Astrocyte of the cerebellum (primary cell): ENCODE measurements around the gene KLK15.

ENCODE experiments used
- DNase-seq: peaks from one replicate; pipeline ENCODE4 v3.0.0-alpha.2; 2011; ENCODE audit warnings: low read depth
- H3K4me3 ChIP-seq: 2 replicates; pipeline ENCODE4 v1.5.1; 2011; ENCODE audit warnings: mild to moderate bottlenecking, low read depth, low read length, moderate library complexity
- in situ Hi-C: cut with HindIII; loops from 2 replicates; pipeline ENCODE4 v1.10.0; 2017; ENCODE audit warnings: low sequenced_read_pairs
- TF ChIP-seq, protein P1 (sequence below): IDR thresholded peaks from 2 replicates; pipeline ENCODE4 v1.5.1; 2012; ENCODE audit warnings: low read length, low read depth, moderate library complexity, mild to moderate bottlenecking; ENCODE audit errors: missing control alignments

KLK15 gene

DNA sequence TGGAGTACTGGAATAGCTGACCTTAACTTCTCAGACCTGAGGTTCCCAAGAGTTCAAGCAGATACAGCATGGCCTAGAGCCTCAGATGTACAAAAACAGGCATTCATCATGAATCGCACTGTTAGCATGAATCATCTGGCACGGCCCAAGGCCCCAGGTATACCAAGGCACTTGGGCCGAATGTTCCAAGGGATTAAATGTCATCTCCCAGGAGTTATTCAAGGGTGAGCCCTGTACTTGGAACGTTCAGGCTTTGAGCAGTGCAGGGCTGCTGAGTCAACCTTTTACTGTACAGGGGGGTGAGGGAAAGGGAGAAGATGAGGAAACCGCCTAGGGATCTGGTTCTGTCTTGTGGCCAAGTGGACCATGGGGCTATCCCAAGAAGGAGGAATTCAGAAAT is 27.6 kb upstream of the KLK15 start:
- no peak for DNase-seq
- in situ Hi-C loops: no loop called here
- H3K4me3 ChIP-seq: no peak overlapping the region
- TF ChIP-seq, protein P1, sequence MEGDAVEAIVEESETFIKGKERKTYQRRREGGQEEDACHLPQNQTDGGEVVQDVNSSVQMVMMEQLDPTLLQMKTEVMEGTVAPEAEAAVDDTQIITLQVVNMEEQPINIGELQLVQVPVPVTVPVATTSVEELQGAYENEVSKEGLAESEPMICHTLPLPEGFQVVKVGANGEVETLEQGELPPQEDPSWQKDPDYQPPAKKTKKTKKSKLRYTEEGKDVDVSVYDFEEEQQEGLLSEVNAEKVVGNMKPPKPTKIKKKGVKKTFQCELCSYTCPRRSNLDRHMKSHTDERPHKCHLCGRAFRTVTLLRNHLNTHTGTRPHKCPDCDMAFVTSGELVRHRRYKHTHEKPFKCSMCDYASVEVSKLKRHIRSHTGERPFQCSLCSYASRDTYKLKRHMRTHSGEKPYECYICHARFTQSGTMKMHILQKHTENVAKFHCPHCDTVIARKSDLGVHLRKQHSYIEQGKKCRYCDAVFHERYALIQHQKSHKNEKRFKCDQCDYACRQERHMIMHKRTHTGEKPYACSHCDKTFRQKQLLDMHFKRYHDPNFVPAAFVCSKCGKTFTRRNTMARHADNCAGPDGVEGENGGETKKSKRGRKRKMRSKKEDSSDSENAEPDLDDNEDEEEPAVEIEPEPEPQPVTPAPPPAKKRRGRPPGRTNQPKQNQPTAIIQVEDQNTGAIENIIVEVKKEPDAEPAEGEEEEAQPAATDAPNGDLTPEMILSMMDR: no peak

DNA sequence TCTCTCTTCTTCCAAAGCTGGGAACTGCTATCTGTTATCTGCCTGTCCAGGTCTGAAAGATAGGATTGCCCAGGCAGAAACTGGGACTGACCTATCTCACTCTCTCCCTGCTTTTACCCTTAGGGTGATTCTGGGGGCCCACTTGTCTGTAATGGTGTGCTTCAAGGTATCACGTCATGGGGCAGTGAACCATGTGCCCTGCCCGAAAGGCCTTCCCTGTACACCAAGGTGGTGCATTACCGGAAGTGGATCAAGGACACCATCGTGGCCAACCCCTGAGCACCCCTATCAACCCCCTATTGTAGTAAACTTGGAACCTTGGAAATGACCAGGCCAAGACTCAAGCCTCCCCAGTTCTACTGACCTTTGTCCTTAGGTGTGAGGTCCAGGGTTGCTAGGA is 26.5 kb upstream of the KLK15 start:
- in situ Hi-C loops: no loop called here
- TF ChIP-seq, protein P1: no peak
- DNase-seq: no peak
- H3K4me3 ChIP-seq: no peak overlapping the region

DNA sequence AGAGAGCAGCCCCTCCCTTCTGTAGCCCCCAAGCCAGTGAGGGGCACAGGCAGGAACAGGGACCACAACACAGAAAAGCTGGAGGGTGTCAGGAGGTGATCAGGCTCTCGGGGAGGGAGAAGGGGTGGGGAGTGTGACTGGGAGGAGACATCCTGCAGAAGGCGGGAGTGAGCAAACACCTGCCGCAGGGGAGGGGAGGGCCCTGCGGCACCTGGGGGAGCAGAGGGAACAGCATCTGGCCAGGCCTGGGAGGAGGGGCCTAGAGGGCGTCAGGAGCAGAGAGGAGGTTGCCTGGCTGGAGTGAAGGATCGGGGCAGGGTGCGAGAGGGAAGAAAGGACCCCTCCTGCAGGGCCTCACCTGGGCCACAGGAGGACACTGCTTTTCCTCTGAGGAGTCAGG is 25.5 kb upstream of the KLK15 start:
- TF ChIP-seq, protein P1: no peak
- DNase-seq: no peak
- in situ Hi-C loops: no loop called here
- no peak overlapping the region for H3K4me3 ChIP-seq

DNA sequence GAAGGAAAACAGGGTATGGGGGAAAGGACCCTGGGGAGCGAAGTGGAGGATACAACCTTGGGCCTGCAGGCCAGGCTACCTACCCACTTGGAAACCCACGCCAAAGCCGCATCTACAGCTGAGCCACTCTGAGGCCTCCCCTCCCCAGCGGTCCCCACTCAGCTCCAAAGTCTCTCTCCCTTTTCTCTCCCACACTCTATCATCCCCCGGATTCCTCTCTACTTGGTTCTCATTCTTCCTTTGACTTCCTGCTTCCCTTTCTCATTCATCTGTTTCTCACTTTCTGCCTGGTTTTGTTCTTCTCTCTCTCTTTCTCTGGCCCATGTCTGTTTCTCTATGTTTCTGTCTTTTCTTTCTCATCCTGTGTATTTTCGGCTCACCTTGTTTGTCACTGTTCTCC is 24.0 kb upstream of the KLK15 start:
- H3K4me3 ChIP-seq: no peak overlapping the region
- in situ Hi-C loops: no loop called here
- TF ChIP-seq, protein P1: no peak
- no peak for DNase-seq

DNA sequence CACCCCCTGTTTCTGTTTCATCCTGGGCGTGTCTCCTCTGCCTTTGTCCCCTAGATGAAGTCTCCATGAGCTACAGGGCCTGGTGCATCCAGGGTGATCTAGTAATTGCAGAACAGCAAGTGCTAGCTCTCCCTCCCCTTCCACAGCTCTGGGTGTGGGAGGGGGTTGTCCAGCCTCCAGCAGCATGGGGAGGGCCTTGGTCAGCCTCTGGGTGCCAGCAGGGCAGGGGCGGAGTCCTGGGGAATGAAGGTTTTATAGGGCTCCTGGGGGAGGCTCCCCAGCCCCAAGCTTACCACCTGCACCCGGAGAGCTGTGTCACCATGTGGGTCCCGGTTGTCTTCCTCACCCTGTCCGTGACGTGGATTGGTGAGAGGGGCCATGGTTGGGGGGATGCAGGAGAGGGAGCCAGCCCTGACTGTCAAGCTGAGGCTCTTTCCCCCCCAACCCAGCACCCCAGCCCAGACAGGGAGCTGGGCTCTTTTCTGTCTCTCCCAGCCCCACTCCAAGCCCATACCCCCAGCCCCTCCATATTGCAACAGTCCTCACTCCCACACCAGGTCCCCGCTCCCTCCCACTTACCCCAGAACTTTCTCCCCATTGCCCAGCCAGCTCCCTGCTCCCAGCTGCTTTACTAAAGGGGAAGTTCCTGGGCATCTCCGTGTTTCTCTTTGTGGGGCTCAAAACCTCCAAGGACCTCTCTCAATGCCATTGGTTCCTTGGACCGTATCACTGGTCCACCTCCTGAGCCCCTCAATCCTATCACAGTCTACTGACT is 21.4 kb upstream of the KLK15 start, which contains the start of gene KLK3:
TSS of gene KLK3 (plus strand) at position 280 of the 775 bp plus-strand sequence. CDS start at position 321, 41 bp downstream.
- TF ChIP-seq, protein P1: no peak
- in situ Hi-C loops: no loop called here
- H3K4me3 ChIP-seq: no peak within 1 kb of the TSS
- DNase-seq: no peak

DNA sequence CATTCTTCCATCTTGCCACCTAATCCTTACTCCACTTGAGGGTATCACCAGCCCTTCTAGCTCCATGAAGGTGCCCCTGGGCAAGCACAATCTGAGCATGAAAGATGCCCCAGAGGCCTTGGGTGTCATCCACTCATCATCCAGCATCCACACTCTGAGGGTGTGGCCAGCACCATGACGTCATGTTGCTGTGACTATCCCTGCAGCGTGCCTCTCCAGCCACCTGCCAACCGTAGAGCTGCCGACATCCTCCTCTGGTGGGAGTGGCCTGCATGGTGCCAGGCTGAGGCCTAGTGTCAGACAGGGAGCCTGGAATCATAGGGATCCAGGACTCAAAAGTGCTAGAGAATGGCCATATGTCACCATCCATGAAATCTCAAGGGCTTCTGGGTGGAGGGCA is 18.2 kb upstream of the KLK15 start:
- TF ChIP-seq, protein P1: no peak
- H3K4me3 ChIP-seq: no peak overlapping the region
- in situ Hi-C loops: no loop called here
- no peak for DNase-seq
